Adipocyte (in vitro differentiated cells): ENCODE measurements around the gene ISM2.

Experiments used
- DNase-seq: peaks from one replicate; pipeline ENCODE4 v3.0.0-alpha.2; 2015; ENCODE audit warnings: low read depth
- H3K27me3 ChIP-seq: replicated peaks from 2 replicates; pipeline ENCODE4 v1.7.0; 2013; ENCODE audit warnings: mild to moderate bottlenecking, low read length, moderate library complexity; ENCODE audit not compliant: control insufficient read depth, insufficient read depth
- H3K36me3 ChIP-seq: 2 replicates; pipeline ENCODE4 v1.7.0; 2013; ENCODE audit warnings: low read length, mild to moderate bottlenecking, moderate library complexity; ENCODE audit not compliant: control insufficient read depth, insufficient read depth, severe bottlenecking
- H3K4me1 ChIP-seq: 2 replicates; pipeline ENCODE4 v1.7.0; 2013; ENCODE audit warnings: mild to moderate bottlenecking, low read length, moderate library complexity; ENCODE audit not compliant: control insufficient read depth, insufficient read depth
- H3K4me3 ChIP-seq: 2 replicates; pipeline ENCODE4 v1.7.0; 2013; ENCODE audit warnings: mild to moderate bottlenecking, low read length, moderate library complexity
- H3K9ac ChIP-seq: 2 replicates; pipeline ENCODE4 v1.7.0; 2013; ENCODE audit warnings: mild to moderate bottlenecking, low read length, moderate library complexity
- H3K9me3 ChIP-seq: 2 replicates; pipeline ENCODE4 v1.7.0; 2013; ENCODE audit warnings: mild to moderate bottlenecking, low read length, moderate library complexity; ENCODE audit not compliant: control insufficient read depth

The ISM2 gene

GRCh38 chr14:77505031-77505430, 6.4 kb upstream of the ISM2 start:
- no peak for DNase-seq
- Histone ChIP-seq H3K4me3 (no peak overlapping the region), H3K9me3 (no peaks in the 10 kb centered on the region)

GRCh38 chr14:77503138-77503537, 4.5 kb upstream of the ISM2 start:
- Histone ChIP-seq H3K4me1 (peaks cover 3% of the 10 kb centered on the region), H3K9me3 (no peaks in the 10 kb centered on the region), H3K36me3 (peaks cover 7% of the 10 kb centered on the region), H3K27me3 (peaks cover 1% of the 10 kb centered on the region), H3K4me3 (no peak overlapping the region), H3K9ac (no peak overlapping the region)
- no peak for DNase-seq

More at GRCh38 chr14:77505031-77505430, 6.4 kb upstream of the ISM2 start:
- Histone ChIP-seq H3K27me3 (no peaks in the 10 kb centered on the region), H3K9ac (no peak overlapping the region), H3K36me3 (peaks cover 7% of the 10 kb centered on the region), H3K4me1 (peaks cover 11% of the 10 kb centered on the region)

GRCh38 chr14:77502109-77502782, 3.6 kb upstream of the ISM2 start:
- Histone ChIP-seq H3K36me3 (peaks cover 7% of the 10 kb centered on the region), H3K4me1 (no peaks in the 10 kb centered on the region), H3K27me3 (peaks cover 6% of the 10 kb centered on the region), H3K9ac (no peak overlapping the region), H3K4me3 (no peak overlapping the region), H3K9me3 (no peaks in the 10 kb centered on the region)
- DNase-seq = no peak

- DNase-seq = peak; percentile 14
- H3K27me3 ChIP-seq = peaks cover 6% of the 10 kb centered on the region
These were observed 440 bp upstream of the ISM2 start for GRCh38 chr14:77498984-77499527.

GRCh38 chr14:77495334-77495733, 3.3 kb downstream of the ISM2 start:
- DNase-seq = no peak
- Histone ChIP-seq H3K9me3 (no peaks in the 10 kb centered on the region), H3K36me3 (no peaks in the 10 kb centered on the region), H3K4me3 (no peak overlapping the region), H3K4me1 (no peaks in the 10 kb centered on the region), H3K27me3 (peaks cover 6% of the 10 kb centered on the region), H3K9ac (no peak overlapping the region)

More at GRCh38 chr14:77498984-77499527, 440 bp upstream of the ISM2 start:
- H3K4me1 ChIP-seq = no peaks in the 10 kb centered on the region
- no peaks in the 10 kb centered on the region for H3K9me3 ChIP-seq
- no peaks in the 10 kb centered on the region for H3K36me3 ChIP-seq
- peak overlapping the region; percentile 73 for H3K4me3 ChIP-seq
- H3K9ac ChIP-seq = no peak overlapping the region

GRCh38 chr14:77491056-77491455, 7.6 kb downstream of the ISM2 start:
- Histone ChIP-seq H3K4me1 (no peaks in the 10 kb centered on the region), H3K4me3 (no peak overlapping the region), H3K27me3 (peaks cover 2% of the 10 kb centered on the region), H3K9me3 (no peaks in the 10 kb centered on the region), H3K36me3 (no peaks in the 10 kb centered on the region), H3K9ac (no peak overlapping the region)
- no peak for DNase-seq

GRCh38 chr14:77490347-77490986, 8.1 kb downstream of the ISM2 start:
- Histone ChIP-seq H3K9ac (no peak overlapping the region), H3K36me3 (no peaks in the 10 kb centered on the region), H3K4me1 (no peaks in the 10 kb centered on the region), H3K4me3 (no peak overlapping the region), H3K27me3 (peaks cover 2% of the 10 kb centered on the region), H3K9me3 (no peaks in the 10 kb centered on the region)
- DNase-seq = no peak

- Histone ChIP-seq H3K9ac (no peak overlapping the region), H3K27me3 (peaks cover 2% of the 10 kb centered on the region), H3K9me3 (no peaks in the 10 kb centered on the region), H3K36me3 (no peaks in the 10 kb centered on the region), H3K4me1 (no peaks in the 10 kb centered on the region), H3K4me3 (no peak overlapping the region)
- DNase-seq = no peak
These were observed 9.6 kb downstream of the ISM2 start for GRCh38 chr14:77489041-77489440.

GRCh38 chr14:77488558-77488957, 10.1 kb downstream of the ISM2 start:
- DNase-seq = no peak
- Histone ChIP-seq H3K27me3 (peaks cover 2% of the 10 kb centered on the region), H3K9ac (no peak overlapping the region), H3K4me1 (no peaks in the 10 kb centered on the region), H3K36me3 (no peaks in the 10 kb centered on the region), H3K4me3 (no peak overlapping the region), H3K9me3 (no peaks in the 10 kb centered on the region)

GRCh38 chr14:77485901-77486678, 12.5 kb downstream of the ISM2 start:
- peaks cover 2% of the 10 kb centered on the region for H3K27me3 ChIP-seq
- peak; percentile 16 for DNase-seq
- no peak overlapping the region for H3K9ac ChIP-seq
- H3K36me3 ChIP-seq = no peaks in the 10 kb centered on the region
- H3K4me1 ChIP-seq = no peaks in the 10 kb centered on the region
- H3K4me3 ChIP-seq = no peak overlapping the region
- H3K9me3 ChIP-seq = no peaks in the 10 kb centered on the region

- Histone ChIP-seq H3K36me3 (no peaks in the 10 kb centered on the region), H3K4me3 (no peak overlapping the region), H3K9me3 (no peaks in the 10 kb centered on the region), H3K9ac (no peak overlapping the region), H3K27me3 (peaks cover 2% of the 10 kb centered on the region), H3K4me1 (no peaks in the 10 kb centered on the region)
- peak; percentile 5 for DNase-seq
These were observed 13.4 kb downstream of the ISM2 start for GRCh38 chr14:77485256-77485655.
